Stimulated activated CD4-positive, alpha-beta T cell treated with anti-CD3 and anti-CD28 coated beads, Interleukin-4, amount 100 ng/mL, for 24 hours (primary cell): ENCODE measurements around the gene SART3.

Experiments
- DNase-seq: peaks from one replicate; pipeline ENCODE4 v3.0.0-alpha.2; 2020

SART3 gene

GRCh38 chr12:108560752-108561719 is at the start of gene SART3:
Gene SART3, minus strand, starts transcription at chr12:108561173. Its CDS starts 19 bp downstream, at chr12:108561154.
- peak; percentile 83 for DNase-seq

DNA sequence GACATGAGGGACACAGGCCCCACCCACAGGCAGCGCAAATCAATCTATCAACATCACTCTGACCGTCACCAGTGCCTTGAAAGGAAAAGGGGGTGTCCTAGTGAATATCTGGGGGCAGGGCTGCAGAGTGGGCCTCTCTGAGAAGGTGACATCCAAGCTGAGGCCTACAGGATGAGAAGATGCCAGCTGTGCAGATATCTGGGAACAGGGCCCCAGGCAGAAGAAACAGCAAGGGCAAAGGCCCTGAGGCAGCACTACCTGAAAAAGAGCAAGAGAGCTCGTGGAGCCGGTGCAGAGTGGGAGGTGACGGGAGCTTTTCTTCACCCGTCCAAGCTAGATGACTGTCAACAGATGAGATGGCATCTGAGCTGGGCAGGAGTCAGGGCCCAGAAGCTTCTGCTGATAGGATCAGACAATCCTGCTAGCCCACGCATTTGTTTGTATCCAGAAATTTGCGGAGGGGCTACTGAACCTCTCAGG is 49.4 kb upstream of the SART3 start:
- no peak for DNase-seq

DNA sequence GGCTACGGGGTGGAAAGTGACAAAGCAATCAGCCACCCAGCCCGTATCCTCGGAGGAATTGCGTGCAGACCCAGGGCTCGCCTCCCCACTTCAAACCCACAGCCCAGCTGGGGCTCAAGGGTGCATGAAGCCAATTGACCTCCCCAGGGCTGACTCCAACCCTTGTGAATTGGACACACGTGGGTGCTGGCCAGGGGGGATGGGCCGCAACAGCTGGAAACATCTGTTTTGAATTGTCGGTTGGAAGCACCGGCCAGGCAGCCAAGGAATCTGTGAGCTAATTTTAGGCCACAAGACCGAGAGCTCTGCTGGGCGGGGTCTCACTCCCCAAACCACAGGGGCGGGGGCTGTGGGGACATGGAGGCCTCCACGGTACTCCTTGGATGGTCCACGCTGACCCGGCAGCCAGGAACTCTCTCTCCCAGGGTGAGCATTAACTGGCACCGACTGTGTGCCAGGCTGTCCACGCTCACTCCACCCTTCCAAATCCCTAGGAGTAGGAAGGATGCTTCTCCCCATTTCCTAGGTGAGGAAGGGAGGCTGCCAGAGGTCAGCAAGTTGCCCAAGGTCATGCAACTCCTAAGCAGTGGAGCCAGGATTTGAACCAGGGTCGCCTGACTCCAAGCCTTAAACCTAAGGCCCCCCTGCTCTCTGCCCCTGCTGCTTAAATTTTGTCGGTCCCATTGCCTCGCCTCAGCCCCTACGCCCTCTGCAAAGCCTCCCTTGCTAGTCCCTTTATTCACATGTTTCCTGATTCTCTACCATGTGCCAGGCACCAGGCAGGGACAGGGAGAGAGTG is 48.8 kb upstream of the SART3 start:
- no peak for DNase-seq

GRCh38 chr12:108608616-108609015 is 47.6 kb upstream of the SART3 start:
- no peak for DNase-seq

- no peak for DNase-seq
These were observed 47.1 kb upstream of the SART3 start for GRCh38 chr12:108607981-108608600.

DNA sequence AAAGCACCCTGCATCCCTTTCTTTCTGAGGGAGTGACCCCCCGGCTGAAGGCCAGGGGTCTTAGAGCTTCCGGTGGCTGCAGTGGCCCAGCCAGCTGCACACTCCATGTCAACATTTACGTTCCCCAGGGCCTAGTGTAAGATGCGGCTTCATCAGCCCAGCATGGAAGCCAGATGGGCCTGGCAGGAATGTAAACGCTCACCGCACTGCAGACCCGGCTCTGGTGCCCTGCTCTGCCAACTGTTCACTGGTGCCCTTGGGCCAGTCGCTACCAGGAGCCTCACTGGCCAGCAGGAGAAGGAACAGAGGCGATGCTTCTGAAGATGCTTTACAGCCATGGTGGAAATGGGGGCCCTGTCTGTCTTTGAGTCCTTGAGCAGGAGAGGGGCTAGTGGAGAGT is 45.5 kb upstream of the SART3 start:
- no peak for DNase-seq

DNA sequence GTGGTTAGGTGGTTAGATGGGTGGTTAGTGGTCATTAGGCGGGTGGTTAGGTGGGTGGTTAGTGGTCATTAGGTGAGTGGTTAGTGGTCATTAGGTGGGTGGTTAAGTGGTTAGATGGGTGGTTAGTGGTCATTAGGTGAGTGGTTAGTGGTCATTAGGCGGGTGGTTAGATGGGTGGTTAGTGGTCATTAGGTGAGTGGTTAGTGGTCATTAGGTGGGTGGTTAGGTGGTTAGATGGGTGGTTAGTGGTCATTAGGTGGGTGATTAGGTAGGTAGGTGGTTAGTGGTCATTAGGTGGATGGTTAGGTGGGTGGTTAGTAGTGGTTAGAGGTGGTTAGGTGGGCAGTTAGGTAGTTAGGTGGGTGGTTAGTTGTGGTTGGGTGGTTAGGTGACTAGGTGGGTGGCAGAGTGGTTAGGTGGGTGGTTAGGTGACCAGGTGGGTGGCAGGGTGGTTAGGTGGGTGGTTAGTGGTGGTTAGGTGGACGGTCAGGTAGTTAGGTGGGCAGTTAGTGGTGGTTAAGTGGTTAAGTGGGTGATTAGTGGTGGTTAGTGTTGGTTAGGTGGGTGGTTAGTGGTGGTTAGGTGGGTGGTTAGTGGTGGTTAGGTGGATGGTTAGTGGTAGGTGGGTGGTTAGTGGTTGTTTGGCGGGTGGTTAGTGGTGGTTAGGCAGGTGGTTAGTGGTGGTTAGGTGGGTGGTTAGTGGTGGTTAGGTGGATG is 44.9 kb upstream of the SART3 start:
- DNase-seq, result no peak

DNA sequence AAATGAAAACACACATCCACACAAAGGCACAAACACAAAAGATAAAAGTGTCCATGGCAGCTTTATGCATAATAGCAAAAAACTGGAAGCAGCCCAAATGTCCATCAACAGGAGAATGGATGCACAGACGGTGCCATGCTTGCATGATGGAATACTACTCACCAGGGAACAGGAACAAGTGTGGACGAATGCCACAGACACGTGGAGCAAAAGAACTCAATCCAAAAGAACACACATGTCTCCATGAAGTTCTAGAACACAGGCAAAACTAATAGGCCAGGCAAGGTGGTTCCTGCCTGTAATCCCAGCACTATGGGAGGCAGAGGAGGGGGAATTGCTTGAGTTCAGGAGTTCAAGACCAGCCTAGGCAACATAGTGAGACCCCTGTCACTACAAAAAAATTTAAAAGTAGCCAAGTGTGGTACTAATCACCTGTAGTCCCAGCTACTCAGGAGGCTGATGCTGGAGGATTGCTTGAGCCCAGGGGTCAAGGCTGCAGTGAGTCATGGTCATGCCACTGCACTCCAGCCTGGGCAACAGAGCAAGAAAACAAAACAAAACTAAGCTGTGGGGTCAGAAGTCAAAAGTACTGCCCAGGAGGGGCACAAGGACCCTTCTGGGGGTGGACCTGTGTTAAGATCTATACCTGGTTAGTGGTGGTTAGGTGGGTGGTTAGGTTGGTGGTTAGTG is 44.2 kb upstream of the SART3 start:
- no peak for DNase-seq

- DNase-seq, result no peak
These were observed 43.4 kb upstream of the SART3 start for GRCh38 chr12:108604208-108604941.

- DNase-seq, result no peak
These were observed 42.8 kb upstream of the SART3 start for GRCh38 chr12:108603743-108604142.

- DNase-seq, result no peak
These were observed 42.2 kb upstream of the SART3 start for GRCh38 chr12:108602976-108603704.

- no peak for DNase-seq
These were observed 41.3 kb upstream of the SART3 start for GRCh38 chr12:108602209-108602705.

GRCh38 chr12:108600702-108601007 is 39.7 kb upstream of the SART3 start:
- no peak for DNase-seq

DNA sequence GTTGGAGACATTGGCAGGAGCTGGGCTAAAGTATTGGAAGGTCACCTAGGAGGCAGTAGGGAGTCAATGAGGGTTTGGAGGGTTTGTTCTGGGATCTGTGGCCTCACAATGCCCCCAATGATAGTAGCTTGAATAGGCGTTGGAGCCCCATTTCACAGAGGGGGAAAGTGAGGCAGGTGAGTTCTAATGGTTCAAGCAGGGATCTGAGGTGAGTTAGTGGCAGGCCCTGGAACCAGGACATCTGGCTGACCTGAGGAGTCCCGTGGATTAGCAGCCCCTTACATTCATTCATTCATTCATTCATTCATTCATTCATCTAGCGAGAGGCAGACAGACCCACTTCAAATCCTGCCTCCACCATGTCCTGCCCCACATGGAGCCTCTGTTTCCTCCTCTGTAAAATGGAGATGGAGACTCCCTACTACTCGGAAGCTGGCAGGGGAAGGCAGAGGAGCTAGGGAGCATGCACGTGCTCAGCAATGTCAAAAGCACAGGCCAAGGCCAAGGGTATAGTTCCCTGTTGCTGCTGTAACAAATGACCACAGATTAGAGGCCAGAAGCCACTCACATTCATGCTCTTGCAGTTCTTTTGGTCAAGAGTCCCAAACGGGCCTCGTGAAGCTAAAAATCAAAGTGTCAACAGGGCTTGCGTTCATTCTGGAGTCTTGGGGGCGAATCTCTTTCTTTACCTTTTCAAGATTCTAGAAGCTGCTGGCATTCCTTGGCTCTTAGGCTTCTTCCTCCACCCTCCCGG is 39.2 kb upstream of the SART3 start:
- no peak for DNase-seq

GRCh38 chr12:108599541-108599940 is 38.6 kb upstream of the SART3 start:
- no peak for DNase-seq

GRCh38 chr12:108598553-108599250 is 37.7 kb upstream of the SART3 start:
- no peak for DNase-seq

DNA sequence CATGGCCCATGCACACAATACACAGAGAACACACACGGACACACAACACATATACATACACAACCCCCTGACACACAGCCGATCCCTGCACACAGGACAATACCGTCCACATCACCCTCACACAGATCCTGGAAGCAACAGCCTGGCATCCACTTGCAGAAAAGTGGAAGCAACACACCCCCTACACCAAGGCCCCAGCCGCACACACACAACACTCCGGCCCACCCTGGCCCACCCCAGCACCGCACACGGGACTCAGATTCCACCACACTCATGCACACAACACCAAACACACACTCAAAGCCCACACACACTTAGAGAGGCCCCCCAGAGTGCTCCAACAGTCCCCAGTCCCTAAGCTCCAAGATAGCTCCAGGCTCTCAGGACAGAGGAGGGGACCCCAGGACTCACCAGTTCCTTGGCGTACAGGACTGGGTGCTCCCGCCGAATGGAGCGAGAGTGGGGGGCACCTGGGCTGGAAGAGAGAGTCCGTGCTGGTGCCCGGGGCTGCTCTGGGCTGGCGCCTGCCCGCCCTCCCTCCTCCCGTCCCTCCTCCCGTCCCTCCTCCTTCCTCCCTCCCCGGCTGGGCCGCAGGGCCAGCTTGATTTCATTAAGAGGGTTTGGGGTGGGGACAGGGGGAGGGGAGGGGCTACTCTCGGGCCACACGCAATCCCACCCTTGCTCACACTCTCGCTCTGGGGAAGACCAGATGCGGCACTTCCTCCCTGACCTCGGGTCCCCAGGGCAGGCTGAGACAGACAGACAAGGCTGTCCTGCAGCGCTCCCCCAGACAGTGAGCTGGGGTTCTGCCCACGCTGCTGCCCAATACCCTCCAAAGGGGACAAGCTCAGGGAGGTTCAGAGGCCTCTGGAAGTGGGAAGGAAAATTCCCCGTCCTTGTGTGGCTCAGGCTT is 36.8 kb upstream of the SART3 start, which contains the start of gene TMEM119:
TMEM119 (minus strand) TSS at position 526 of the 913 bp plus-strand sequence. CDS start 5,701 bp downstream, outside the sequence.
- no peak for DNase-seq
